ENCODE results near the gene TBC1D16.
A peak's percentile ranks its signal among the peaks of the same experiment; 100 is the strongest.

The TBC1D16 gene

GRCh38 chr17:79977161-79977631 lies 58.5 kb downstream of the TBC1D16 start:
- no peak overlapping the region for H3K4me3 ChIP-seq (ENCODE audit: low read length)
- TF ChIP-seq CTCF (conservative IDR thresholded peaks at IDR 0.05; ENCODE audit: low read depth, low read length) = no peak
- no peak for DNase-seq (ENCODE audit: low read depth)

GRCh38 chr17:79976451-79976850 lies 59.2 kb downstream of the TBC1D16 start:
- no peak for DNase-seq (ENCODE audit: low read depth)
- no peak for TF ChIP-seq CTCF (conservative IDR thresholded peaks at IDR 0.05; ENCODE audit: low read depth, low read length)
- H3K4me3 ChIP-seq (ENCODE audit: low read length) = no peak overlapping the region

GRCh38 chr17:79975498-79976134 lies 60.1 kb downstream of the TBC1D16 start:
- no peak overlapping the region for H3K4me3 ChIP-seq (ENCODE audit: low read length)
- TF ChIP-seq CTCF (conservative IDR thresholded peaks at IDR 0.05; ENCODE audit: low read depth, low read length) = no peak

GRCh38 chr17:79974566-79975497 lies 60.8 kb downstream of the TBC1D16 start:
- peak; percentile 34 for TF ChIP-seq CTCF (conservative IDR thresholded peaks at IDR 0.05; ENCODE audit: low read depth, low read length)
- no peak for DNase-seq (ENCODE audit: low read depth)

More at GRCh38 chr17:79975498-79976134, 60.1 kb downstream of the TBC1D16 start:
- no peak for DNase-seq (ENCODE audit: low read depth)

GRCh38 chr17:79971651-79972050 lies 64.0 kb downstream of the TBC1D16 start:
- no peak for DNase-seq (ENCODE audit: low read depth)
- TF ChIP-seq CTCF (conservative IDR thresholded peaks at IDR 0.05; ENCODE audit: low read depth, low read length) = no peak
- no peak overlapping the region for H3K4me3 ChIP-seq (ENCODE audit: low read length)

More at GRCh38 chr17:79974566-79975497, 60.8 kb downstream of the TBC1D16 start:
- H3K4me3 ChIP-seq (ENCODE audit: low read length) = no peak overlapping the region

GRCh38 chr17:79970576-79971068 lies 65.0 kb downstream of the TBC1D16 start:
- peak; percentile 78 for TF ChIP-seq CTCF (conservative IDR thresholded peaks at IDR 0.05; ENCODE audit: low read depth, low read length)
- no peak overlapping the region for H3K4me3 ChIP-seq (ENCODE audit: low read length)
- DNase-seq (ENCODE audit: low read depth) = no peak

All from retinal pigment epithelial cell (primary cell).